OCI-LY7 (cell line): ENCODE results near the gene ZNF689.

Source experiments
- EZH2phosphoT487 ChIP-seq: fragments of 200-600 bp; sonication (generic); IDR thresholded peaks from 2 replicates; pipeline ENCODE4 v1.6.1; 2018; ENCODE audit warnings: low read depth, borderline replicate concordance, mild to moderate bottlenecking, mixed run types, antibody characterized with exemption, low read length, moderate library complexity, mixed read lengths
- TF ChIP-seq, protein P1 (sequence below): fragments of 200-600 bp; sonication (generic); conservative IDR thresholded peaks from 2 replicates; pipeline ENCODE4 v1.5.1; 2014; ENCODE audit warnings: mild to moderate bottlenecking, antibody characterized with exemption, low read length, moderate library complexity, mixed read lengths

DNA sequence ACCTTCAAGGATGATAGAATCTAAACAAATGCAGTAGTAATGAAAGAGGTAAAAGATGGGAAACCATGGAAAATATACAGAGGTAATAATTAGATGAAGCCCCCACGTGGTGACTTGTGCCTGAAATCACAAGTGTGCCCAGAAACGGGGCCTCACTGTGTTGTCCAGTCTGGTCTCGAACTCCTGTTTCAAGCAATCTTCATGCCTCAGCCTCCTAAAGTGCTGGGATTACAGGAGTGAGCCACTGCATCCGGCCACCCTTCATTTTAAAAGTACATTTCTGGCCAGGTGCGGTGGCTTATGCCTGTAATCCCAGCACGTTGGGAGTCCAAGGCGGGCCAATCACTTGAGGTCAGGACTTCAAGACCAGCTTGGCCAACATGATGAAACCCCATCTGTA lies 26.4 kb upstream of the ZNF689 start:
- TF ChIP-seq, protein P1, sequence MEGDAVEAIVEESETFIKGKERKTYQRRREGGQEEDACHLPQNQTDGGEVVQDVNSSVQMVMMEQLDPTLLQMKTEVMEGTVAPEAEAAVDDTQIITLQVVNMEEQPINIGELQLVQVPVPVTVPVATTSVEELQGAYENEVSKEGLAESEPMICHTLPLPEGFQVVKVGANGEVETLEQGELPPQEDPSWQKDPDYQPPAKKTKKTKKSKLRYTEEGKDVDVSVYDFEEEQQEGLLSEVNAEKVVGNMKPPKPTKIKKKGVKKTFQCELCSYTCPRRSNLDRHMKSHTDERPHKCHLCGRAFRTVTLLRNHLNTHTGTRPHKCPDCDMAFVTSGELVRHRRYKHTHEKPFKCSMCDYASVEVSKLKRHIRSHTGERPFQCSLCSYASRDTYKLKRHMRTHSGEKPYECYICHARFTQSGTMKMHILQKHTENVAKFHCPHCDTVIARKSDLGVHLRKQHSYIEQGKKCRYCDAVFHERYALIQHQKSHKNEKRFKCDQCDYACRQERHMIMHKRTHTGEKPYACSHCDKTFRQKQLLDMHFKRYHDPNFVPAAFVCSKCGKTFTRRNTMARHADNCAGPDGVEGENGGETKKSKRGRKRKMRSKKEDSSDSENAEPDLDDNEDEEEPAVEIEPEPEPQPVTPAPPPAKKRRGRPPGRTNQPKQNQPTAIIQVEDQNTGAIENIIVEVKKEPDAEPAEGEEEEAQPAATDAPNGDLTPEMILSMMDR: no peak
- TF ChIP-seq EZH2phosphoT487: no peak
